ENCODE results near the gene CALCB.
"Not testable (repeated sequence)": the region's sequence is repeated elsewhere in the genome, so short reads cannot be mapped to it uniquely, and the experiment has no call there.

The CALCB gene

GRCh38 chr11:15073361-15074205 is at the start of gene CALCB:
Gene CALCB (plus strand): TSS chr11:15073593. CDS start chr11:15074719, 1,126 bp downstream.
- DNase-seq = peak; percentile 37

GRCh38 chr11:15027011-15027410 is 46.4 kb upstream of the CALCB start:
- no peak for DNase-seq

GRCh38 chr11:15027956-15028355 is 45.4 kb upstream of the CALCB start:
- DNase-seq = no peak

DNA sequence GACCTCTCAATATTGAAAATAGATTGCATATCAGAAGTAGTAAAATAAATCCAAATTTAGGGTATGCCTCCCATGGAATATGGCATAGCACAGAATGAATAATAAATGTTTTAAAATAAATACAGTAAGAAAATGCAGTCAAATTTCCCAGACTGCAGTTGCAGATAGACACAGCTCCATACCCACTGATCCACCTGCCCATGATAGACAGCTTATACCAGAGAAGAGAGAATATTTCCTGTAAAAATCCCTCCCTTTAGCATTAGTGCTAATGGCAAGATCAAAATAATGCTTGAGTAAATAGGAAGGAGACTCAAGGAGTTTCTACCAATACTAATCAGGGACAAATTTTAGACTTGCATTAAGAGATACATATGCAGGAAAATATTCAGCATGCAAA is 45.0 kb upstream of the CALCB start:
- DNase-seq = no peak

DNA sequence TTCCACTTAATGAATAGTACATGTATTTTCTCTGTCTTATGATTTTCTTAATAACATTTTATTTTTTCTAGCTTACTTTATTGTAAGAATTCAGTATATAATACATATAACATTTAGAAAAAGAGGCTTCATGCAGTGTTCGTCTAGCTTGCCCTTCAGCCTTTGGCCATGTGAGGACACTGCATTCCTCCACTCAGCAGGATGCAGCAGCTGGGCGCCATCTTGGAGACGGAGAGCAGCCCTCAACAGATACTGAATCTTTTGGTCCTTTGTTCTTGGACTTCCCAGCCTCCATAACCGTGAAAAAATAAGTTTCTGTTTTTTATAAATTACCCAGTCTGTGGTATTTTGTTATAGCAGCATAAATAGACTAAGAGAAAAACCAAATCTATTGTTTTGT is 41.4 kb upstream of the CALCB start:
- not testable (repeated sequence) for DNase-seq

DNA sequence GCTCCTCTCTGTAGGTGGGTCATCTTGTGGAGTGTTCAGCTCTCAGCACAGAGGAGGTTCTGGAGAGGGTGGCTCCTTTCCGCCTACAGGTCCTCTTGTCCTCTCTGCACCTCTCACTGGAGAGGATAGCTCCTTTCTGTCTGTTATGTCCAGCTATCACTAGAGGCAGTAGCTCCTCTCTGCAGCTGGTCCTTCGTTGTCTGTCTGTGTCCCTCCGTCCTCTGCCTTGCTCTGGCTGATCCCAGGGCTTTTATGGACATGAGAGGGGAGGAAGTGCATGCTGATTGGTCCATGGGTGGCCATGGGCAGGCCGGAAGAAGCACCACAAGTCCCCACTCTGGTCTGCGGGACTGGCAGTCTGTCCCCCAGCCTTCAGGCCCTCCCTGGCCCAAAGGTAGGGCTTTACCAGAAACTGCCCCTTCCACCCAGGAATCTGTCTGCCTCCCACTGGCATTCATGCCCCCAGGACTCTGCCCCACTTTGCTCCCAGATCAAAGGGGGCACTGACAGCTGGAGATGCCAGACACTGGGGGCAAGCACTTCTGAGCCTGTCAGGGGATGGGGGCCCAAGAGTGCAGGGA is 38.6 kb upstream of the CALCB start:
- peak; percentile 37 for DNase-seq

GRCh38 chr11:15035283-15035682 is 38.1 kb upstream of the CALCB start:
- peak; percentile 50 for DNase-seq

DNA sequence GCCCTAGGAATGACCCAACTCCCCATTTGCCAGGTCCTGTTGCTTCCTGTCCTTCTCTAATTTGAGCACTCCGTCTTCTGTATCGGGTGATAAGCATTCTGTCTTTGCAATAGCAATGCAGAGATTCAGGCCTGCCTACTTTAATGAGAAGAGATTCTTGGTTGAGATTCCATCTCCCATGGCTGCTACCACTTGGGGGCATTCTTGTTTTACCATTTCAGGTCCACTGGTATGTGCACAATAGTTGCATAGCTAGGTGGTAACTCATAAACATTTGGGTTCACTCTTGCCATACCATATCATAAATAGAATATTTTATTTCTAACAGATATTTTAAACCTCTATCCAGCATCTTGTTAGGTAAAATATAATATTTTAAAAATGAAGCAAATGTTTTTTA is 34.4 kb upstream of the CALCB start:
- DNase-seq = no peak

DNA sequence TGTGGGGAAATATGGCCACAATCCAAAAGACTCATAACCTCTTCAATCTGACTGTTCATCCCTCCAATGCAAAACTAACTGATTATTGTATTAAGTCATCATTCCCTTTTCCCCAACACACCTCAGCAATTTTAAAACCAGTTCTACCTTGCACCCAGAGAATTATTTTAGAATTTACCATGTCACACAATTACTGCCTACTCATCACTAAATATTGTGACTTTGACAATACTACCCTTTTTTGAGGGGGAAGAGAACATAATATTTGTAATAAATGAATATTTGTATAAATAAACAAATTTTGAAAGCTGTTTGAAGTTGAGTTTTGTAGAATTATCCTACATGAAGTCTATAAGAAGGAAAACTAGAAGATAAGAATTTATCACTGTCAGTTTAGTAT is 28.2 kb upstream of the CALCB start:
- DNase-seq = no peak

GRCh38 chr11:15045891-15046290 is 27.5 kb upstream of the CALCB start:
- DNase-seq = no peak

DNA sequence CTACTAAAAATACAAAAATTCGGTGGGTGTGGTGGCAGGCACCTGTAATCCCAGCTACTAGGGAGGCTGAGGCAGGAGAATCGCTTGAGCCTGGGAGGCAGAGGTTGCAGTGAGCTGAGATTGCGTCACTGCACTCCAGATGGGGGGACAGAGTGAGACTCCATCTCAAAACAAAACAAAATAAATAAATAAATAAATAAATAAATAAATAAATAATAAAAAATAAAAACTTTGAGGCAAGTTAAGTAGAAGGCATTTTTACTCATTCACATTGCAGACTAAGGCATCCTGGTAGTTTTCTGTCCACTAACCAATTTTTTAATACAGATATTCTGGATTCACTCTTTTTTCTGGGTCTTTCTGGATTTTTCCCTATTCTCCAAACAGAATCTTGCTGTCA is 26.7 kb upstream of the CALCB start:
- DNase-seq = not testable (repeated sequence)

- no peak for DNase-seq
Observed at GRCh38 chr11:15048616-15049015, 24.8 kb upstream of the CALCB start.

DNA sequence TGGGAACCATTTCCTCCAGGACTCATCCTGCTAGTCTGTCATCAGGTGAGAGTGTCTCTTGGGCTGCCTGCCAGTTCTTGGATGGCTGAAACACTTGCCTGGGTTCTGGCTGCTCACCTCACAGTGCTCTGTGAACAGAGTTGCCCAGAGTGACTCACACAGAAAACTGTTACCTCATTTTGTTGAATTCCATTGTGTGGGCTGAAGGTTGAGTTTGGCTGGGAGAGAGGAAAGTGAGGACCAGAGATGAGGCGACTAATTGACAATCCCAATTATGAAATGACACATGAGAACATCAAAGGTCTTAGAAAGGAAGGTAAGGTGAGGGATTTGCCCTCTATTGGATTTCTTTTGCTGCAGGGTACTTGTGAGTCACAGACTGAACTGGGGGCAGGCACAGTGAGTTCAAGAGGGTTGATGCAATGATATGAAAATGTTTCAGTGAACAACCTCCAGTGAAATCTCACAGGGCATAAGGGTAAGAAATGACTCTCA is 20.2 kb upstream of the CALCB start:
- DNase-seq = no peak

DNA sequence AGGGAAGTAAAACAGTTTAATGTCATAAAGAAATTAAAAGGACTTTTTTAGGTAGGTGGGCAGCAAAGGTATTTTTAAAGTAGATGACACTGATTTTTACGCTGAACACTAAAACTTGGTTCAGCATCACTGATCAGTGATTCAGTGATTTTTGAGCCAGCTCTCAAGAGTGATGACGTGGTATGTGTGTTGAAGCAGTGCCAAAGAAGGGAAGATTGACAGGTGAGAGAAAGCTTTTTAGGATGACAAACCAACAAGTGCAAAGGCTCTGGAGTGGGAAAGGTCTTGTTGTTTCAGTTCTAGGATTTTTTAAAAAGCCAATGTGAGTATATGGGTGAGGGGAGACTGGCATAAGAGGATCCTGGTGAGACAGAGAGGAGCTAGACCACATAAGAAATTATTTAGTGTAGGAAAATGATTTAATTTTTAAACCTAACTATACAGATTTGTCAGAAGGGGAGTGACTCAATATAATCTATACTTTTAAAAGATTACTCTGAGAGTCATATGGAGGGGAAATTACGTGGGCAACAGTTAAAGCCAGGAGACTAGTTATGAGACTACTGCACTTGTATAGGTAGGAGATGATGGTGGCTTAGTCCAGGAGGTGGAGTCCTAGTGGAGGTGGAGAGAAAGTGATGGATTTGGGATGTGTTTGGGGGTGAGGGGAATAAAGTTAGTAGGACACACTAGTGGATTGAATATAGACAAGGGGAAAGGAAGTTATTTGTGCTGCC is 17.6 kb upstream of the CALCB start:
- DNase-seq = no peak

- no peak for DNase-seq
Observed at GRCh38 chr11:15057329-15057728, 16.1 kb upstream of the CALCB start.

DNA sequence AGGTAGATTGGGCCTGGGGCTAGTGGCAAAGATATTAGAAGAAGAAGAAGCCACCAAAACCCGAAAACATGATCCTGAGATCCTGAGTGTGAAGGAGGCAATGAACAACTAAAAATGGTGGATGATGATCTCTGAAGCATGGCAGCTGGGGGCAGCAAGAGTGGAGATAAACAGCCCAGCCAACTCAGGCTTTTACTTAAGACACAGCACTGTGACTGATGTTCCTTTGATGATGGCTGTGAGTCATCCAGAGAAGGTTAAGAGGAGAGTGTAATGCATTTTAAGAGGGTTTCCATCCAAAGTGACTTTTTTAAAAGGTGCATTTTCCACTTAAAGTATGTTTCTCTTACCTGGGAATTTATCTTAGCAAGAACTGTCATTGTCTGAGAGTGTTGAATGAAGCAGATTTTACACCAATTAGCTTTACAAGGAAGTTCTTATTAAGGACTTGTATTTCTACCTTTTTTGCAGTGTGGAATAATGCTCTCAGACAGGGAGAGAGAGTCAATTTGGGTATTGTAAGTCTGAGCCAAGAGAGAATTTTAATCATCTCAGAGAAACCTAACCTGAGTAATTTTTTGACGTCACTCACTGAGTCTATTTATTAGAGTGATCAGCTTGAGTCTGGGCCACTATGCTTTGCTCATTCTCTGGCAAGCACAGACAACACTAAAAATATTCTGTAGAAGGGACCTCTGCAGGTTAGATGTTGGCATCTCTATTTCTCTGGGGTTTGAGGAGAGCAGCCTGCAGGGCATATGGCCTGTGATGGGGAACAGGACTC is 14.1 kb upstream of the CALCB start:
- DNase-seq = no peak

DNA sequence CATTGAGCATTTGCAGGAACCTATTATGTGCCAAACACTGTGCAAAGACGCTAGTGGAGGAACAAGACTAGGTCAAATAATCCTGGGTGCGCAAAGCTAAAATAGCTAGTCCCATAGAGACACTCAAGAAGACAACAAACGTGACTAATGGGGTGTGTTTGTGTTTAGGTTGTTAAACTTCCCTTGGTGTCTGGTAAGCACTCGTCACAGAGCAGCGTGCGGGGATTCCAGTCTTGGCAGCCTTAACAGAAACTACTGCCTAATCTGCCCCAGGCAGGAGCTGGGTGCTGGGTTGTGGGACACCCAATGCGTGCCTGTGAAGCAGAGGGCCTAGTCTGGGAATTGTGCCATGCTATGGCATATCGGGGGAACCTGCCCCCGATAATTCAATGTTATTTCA is 10.8 kb upstream of the CALCB start:
- no peak for DNase-seq

DNA sequence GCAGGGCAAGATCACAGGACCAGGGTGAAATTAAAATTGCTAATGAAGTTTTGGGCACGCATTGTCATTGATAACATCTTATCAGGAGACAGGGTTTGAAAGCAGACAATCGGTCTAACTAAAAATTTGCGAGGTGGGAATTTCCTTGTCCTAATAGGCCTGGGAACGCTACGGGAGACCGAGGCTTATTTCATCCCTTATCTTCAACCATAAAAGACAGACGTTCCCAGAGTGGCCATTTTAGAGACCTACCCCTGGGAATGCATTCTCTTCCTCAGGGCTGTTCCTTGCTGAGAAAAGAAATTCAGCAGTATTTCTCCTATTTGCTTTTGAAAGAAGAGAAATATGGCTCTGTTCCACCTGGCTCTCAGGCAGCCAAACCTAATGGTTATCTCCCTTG is 3.6 kb upstream of the CALCB start:
- not testable (repeated sequence) for DNase-seq

- no peak for DNase-seq
Observed at GRCh38 chr11:15071556-15072255, 1.7 kb upstream of the CALCB start.

DNA sequence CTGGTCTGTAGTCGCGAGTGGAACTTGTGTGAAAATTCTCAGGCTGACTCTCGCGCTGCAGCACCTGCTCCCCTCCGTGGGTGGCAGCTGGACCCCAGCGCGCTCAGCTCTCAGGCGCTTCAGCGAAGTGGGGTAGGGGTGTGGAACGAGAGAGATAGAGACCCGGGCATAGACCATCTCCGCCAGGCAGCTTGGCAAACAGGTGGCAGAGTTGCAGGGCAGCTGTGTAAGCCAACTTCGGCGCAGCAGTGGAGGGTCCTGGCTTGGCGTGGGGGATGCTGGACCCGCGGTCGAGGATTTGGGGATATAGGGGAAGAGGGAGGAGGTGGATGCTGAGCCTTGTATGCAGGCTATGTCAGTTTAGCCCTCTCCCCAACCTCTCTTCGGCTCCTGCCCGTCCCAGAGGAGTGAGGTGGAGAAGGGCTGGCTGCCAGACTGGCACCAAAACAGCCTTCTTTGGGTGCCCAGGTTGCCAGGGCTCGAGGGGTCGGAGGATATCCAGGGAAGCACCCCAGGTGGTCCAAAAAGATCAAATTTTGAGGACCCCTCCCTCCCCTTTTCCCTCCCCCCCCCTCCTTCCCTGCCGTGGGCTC is 746 bp upstream of the CALCB start:
- DNase-seq = no peak

DNA sequence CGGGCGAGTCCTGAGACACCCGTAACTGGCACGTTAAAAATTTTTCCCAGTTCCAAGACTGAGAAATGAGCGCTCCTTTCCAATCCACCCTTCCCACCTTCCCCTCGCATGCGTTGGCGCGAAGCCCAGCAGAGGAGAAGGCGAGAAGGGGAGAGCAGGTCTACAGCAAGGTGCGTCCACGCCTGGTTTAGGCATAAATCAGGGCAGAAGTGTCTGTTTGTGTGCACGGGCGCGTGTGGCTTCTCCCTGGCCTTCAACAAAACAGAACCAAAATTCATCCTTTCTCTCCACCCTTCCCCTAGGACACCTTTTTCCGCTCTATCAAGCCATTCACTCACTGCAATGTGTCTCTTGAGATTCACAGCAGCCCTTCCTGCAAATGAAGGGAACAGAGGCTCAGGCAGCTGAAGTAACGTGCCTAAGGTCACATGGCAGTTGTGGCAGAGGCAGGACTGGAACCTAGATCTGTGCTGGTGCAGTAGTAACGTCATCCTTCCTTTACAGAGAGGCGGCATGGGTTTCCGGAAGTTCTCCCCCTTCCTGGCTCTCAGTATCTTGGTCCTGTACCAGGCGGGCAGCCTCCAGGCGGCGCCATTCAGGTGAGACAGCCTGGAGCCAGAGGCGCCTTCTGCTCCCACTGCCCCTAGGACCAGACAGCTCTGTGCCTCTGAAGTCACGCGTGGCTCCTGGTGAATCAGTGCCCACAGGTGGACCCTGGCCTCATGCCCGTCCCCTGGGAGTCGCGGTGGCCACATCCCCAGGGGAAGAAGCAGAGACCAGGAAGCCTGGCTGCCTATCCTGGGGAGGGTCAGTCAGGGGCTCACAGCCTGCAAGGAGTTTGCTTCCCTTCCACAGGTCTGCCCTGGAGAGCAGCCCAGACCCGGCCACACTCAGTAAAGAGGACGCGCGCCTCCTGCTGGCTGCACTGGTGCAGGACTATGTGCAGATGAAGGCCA is 1.1 kb downstream of the CALCB start:
- DNase-seq = peak; percentile 56
